Measurements from ENCODE around the gene HPRT1. TPM values are rescaled to one million over a fixed set of nuclear protein-coding genes. Genes with fewer than 3 reads are reported as not detected.

HPRT1 gene
- total RNA-seq, 1 experiment from 2014 or later, result 48.0 TPM

- peak overlapping the region; percentile 99 for H3K4me3 Mint-ChIP-seq (ENCODE audit: unreplicated experiment)
- peak overlapping the region; percentile 98 for H3K27ac Mint-ChIP-seq (ENCODE audit: unreplicated experiment)
- no peaks in the 10 kb centered on the region for H3K4me1 Mint-ChIP-seq (ENCODE audit: low read depth, unreplicated experiment)
- Histone ChIP-seq H3K27me3 (replicated peaks; ENCODE audit: control insufficient read depth, insufficient read depth, low read length) (no peaks in the 10 kb centered on the region), H3K36me3 (ENCODE audit: control insufficient read depth, insufficient read depth, low read length) (no peaks in the 10 kb centered on the region), H3K4me3 (ENCODE audit: low read depth, low read length) (peak overlapping the region; percentile 77), H3K4me1 (no peaks in the 10 kb centered on the region; the same call in 1 of the 2 replicates), H3K9me3 (no peaks in the 10 kb centered on the region)
- TSS peak; percentile 68 for BruUV-seq (replicated peaks)
- peaks cover 12% of the 10 kb centered on the region for H3K36me3 Mint-ChIP-seq (ENCODE audit: insufficient read depth, unreplicated experiment)
- DNase-seq, result no peak
- CTCF ChIA-PET, result no interaction called here
- TF ChIP-seq CTCF (IDR thresholded peaks at IDR 0.05; ENCODE audit: insufficient read depth in 1 of 2, low read depth in 1 of 2, low read length in 1 of 2, severe bottlenecking in 1 of 2, unreplicated experiment in 1 of 2), result no peak
- H3K9me3 Mint-ChIP-seq (ENCODE audit: unreplicated experiment), result no peaks in the 10 kb centered on the region
- intact Hi-C loops (cut with micrococcal nuclease; ENCODE audit: unreplicated experiment), result no loop called here
- H3K27me3 Mint-ChIP-seq (ENCODE audit: insufficient read depth, unreplicated experiment), result no peaks in the 10 kb centered on the region
- POLR2A ChIA-PET, result no interaction called here
Measured at GRCh38 chrX:134548257-134549201, 88.6 kb downstream of the HPRT1 start.

Small RNAs within 50 kb of the gene (microRNA-seq; reads per million reads assigned to microRNA genes)
- gene MIR424, result 1,055 reads per million, percentile 87 among the genes with 10 or more reads in this experiment
- gene MIR450A1, result 2.8 reads per million, percentile 16 among the genes with 10 or more reads in this experiment
- gene MIR450A2, result 1.1 reads per million
- 1.9 reads per million, percentile 5 among the genes with 10 or more reads in this experiment for gene MIR450B
- 95.9 reads per million, percentile 71 among the genes with 10 or more reads in this experiment for gene MIR503
- gene MIR542, result 30.5 reads per million, percentile 61 among the genes with 10 or more reads in this experiment

Other genes starting within 250 kb of the HPRT1 start
- gene CCDC160, start 223.0 kb upstream of the HPRT1 start, total RNA-seq (2022), result 0.16 and 0.37 TPM in 2 replicates
- 21.2 and 22.3 TPM in 2 replicates for gene PHF6, start 86.9 kb upstream of the HPRT1 start, total RNA-seq (2022)
- 1.9 and 2.7 TPM in 2 replicates for gene PLAC1, start 198.3 kb downstream of the HPRT1 start, total RNA-seq (2022)